ENCODE measurements around the gene FNDC11.
A peak's percentile ranks its signal among the peaks of the same experiment; 100 is the strongest.

The FNDC11 gene

GRCh38 chr20:63519668-63520503 lies 34.1 kb upstream of the FNDC11 start:
- DNase-seq (ENCODE audit: low read depth): peak; percentile 42
- no peak for TF ChIP-seq CTCF (IDR thresholded peaks at IDR 0.05; ENCODE audit: low read length, missing control alignments)
- peak overlapping the region; percentile 81 for H3K4me3 ChIP-seq (replicated peaks; ENCODE audit: low read depth, low read length)

- DNase-seq (ENCODE audit: low read depth): peak; percentile 83
- peak within 1 kb of the TSS; percentile 81 for H3K4me3 ChIP-seq (replicated peaks; ENCODE audit: low read depth, low read length)
- TF ChIP-seq CTCF (IDR thresholded peaks at IDR 0.05; ENCODE audit: low read length, missing control alignments): no peak
Observed at GRCh38 chr20:63520504-63520933, 33.4 kb upstream of the FNDC11 start, which contains the start of gene PPDPF. Gene PPDPF, plus strand, starts transcription at chr20:63520765. Its CDS starts 544 bp downstream, at chr20:63521309.

- peak overlapping the region; percentile 81 for H3K4me3 ChIP-seq (replicated peaks; ENCODE audit: low read depth, low read length)
- DNase-seq (ENCODE audit: low read depth): peak; percentile 73
- no peak for TF ChIP-seq CTCF (IDR thresholded peaks at IDR 0.05; ENCODE audit: low read length, missing control alignments)
Observed at GRCh38 chr20:63520934-63521601, 32.9 kb upstream of the FNDC11 start.

- peak overlapping the region; percentile 81 for H3K4me3 ChIP-seq (replicated peaks; ENCODE audit: low read depth, low read length)
- no peak for DNase-seq (ENCODE audit: low read depth)
- no peak for TF ChIP-seq CTCF (IDR thresholded peaks at IDR 0.05; ENCODE audit: low read length, missing control alignments)
Observed at GRCh38 chr20:63521602-63522001, 32.4 kb upstream of the FNDC11 start.

- no peak for DNase-seq (ENCODE audit: low read depth)
- TF ChIP-seq CTCF (IDR thresholded peaks at IDR 0.05; ENCODE audit: low read length, missing control alignments): no peak
- H3K4me3 ChIP-seq (replicated peaks; ENCODE audit: low read depth, low read length): peak overlapping the region; percentile 81
Observed at GRCh38 chr20:63522091-63522868, 31.7 kb upstream of the FNDC11 start.

- no peak overlapping the region for H3K4me3 ChIP-seq (replicated peaks; ENCODE audit: low read depth, low read length)
- TF ChIP-seq CTCF (IDR thresholded peaks at IDR 0.05; ENCODE audit: low read length, missing control alignments): no peak
- no peak for DNase-seq (ENCODE audit: low read depth)
Observed at GRCh38 chr20:63522981-63523611, 30.9 kb upstream of the FNDC11 start.
